Large intestine (tissue), 3 donors: Measurements from ENCODE around the gene CFL1. TPM values are rescaled to one million over a fixed set of nuclear protein-coding genes. Genes with fewer than 3 reads are reported as not detected.
A peak's percentile ranks its signal among the peaks of the same experiment; 100 is the strongest.

ENCODE experiments used
- DNase-seq, 2 donors: peaks; one replicate each; pipeline versions ENCODE4 v3.0.0 to v3.0.0-alpha.2; 2013
- H3K27ac ChIP-seq: one replicate; pipeline ENCODE4 v1.5.1; 2013; ENCODE audit warnings: low read length
- H3K27me3 ChIP-seq: 2 replicates; pipeline ENCODE4 v1.6.1; 2013; ENCODE audit warnings: low read length; ENCODE audit not compliant: control insufficient read depth, insufficient read depth
- H3K36me3 ChIP-seq: 2 replicates; pipeline ENCODE4 v1.6.1; 2013; ENCODE audit warnings: low read length; ENCODE audit not compliant: control insufficient read depth, insufficient read depth
- H3K4me1 ChIP-seq: one replicate; pipeline ENCODE4 v1.6.1; 2013; ENCODE audit warnings: low read length; ENCODE audit not compliant: control insufficient read depth, insufficient read depth
- H3K4me3 ChIP-seq: one replicate; pipeline ENCODE4 v1.5.1; 2013; ENCODE audit warnings: low read length
- H3K9me3 ChIP-seq: one replicate; pipeline ENCODE4 v1.6.1; 2013; ENCODE audit warnings: mild to moderate bottlenecking, low read depth, low read length, moderate library complexity; ENCODE audit not compliant: control insufficient read depth
- WGBS: methylation state at CpG from one replicate; pipeline ENCODE4 v1.1.5; 2013; ENCODE audit warnings: low lambda C conversion rate; ENCODE audit not compliant: insufficient coverage; 5-methylcytosine and 5-hydroxymethylcytosine counted together
- polyA plus RNA-seq: library from polyadenylated mRNA; unstranded; fragments of 120-200 nt; gene quantifications from one replicate; pipeline ENCODE4 v1.2.1, GENCODE V29; 2013

Gene CFL1
- polyA plus RNA-seq, 1 donor = 933 TPM

GRCh38 chr11:65814131-65814985 is 43.6 kb downstream of the CFL1 start:
- WGBS = 66% methylated on average over 4 of the region's 18 CpGs
- Histone ChIP-seq H3K27ac (peak overlapping the region; percentile 85), H3K36me3 (no peaks in the 10 kb centered on the region), H3K9me3 (no peaks in the 10 kb centered on the region), H3K4me1 (peaks cover 35% of the 10 kb centered on the region), H3K4me3 (no peak overlapping the region), H3K27me3 (no peaks in the 10 kb centered on the region)
- peak; percentile 57 to 71 for DNase-seq

- no peaks in the 10 kb centered on the region for H3K27me3 ChIP-seq
- H3K36me3 ChIP-seq = no peaks in the 10 kb centered on the region
- no peaks in the 10 kb centered on the region for H3K9me3 ChIP-seq
- H3K27ac ChIP-seq = no peak overlapping the region
- peaks cover 25% of the 10 kb centered on the region for H3K4me1 ChIP-seq
- no peak overlapping the region for H3K4me3 ChIP-seq
- peak in 1 of 2 donors; percentile 1 for DNase-seq
- 100% methylated on average over 1 of the region's 19 CpGs for WGBS
Measured at GRCh38 chr11:65811764-65812475, 46.1 kb downstream of the CFL1 start.

- 51% methylated on average over 2 of the region's 23 CpGs for WGBS
- Histone ChIP-seq H3K36me3 (no peaks in the 10 kb centered on the region), H3K4me1 (peaks cover 13% of the 10 kb centered on the region), H3K27ac (no peak overlapping the region), H3K9me3 (no peaks in the 10 kb centered on the region), H3K27me3 (no peaks in the 10 kb centered on the region), H3K4me3 (no peak overlapping the region)
- DNase-seq = no peak
Measured at GRCh38 chr11:65810046-65810868, 47.7 kb downstream of the CFL1 start.

DNA sequence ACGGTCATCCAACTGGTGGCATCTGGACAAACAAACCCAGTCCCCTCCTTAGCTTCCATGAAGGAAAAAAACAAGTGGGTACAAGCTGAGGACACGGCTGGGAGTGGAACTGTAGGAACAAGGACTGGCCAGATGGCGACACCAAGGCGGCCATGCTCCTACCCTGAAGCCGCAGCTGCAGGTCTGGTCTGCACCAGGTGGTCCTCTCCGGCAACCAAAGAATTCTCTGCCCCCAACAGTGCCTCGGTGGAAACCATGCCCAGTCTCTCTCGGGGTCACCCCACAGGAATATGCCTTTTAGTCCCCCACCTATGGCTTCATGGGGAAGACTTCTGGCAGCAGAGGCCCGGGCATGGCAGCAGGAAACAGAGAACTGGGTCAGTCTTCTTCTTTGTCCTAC is 48.5 kb downstream of the CFL1 start:
- H3K4me3 ChIP-seq = no peak overlapping the region
- H3K4me1 ChIP-seq = peaks cover 6% of the 10 kb centered on the region
- no peaks in the 10 kb centered on the region for H3K27me3 ChIP-seq
- WGBS = no CpG with 5 or more reads among the region's 9 CpGs
- H3K9me3 ChIP-seq = no peaks in the 10 kb centered on the region
- DNase-seq = no peak
- no peak overlapping the region for H3K27ac ChIP-seq
- H3K36me3 ChIP-seq = no peaks in the 10 kb centered on the region

DNA sequence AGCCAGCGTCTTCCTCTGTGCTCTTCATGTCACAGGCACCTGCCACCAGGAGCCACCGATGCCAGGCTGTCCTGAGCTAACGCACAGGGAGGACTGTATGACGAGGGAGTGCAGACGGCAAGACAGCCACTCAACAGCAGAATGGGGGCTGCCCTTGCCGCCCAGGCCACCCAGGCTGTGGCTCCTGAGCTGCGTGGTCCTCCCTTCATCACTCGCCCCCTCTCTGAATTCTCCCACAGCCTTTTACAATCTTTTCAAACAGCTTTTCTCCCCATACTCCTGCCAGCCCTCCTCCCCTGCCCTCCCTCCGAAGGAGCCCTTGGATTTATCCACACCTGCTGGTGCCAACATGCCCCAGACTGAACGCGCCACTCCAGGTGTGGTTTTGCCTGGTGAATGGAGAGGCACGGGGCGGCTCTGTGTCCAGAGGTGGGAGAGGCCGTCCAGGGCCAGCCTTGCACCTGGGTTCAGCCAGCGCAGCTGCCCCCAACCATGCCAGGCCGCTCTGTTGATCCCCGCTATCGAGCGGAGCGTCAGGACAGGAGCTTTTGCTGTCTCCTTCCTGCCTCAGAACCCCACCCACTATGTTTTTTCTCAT is 49.1 kb downstream of the CFL1 start:
- WGBS = no CpG with 5 or more reads among the region's 20 CpGs
- DNase-seq = no peak
- Histone ChIP-seq H3K27me3 (peaks cover 5% of the 10 kb centered on the region), H3K36me3 (no peaks in the 10 kb centered on the region), H3K27ac (no peak overlapping the region), H3K9me3 (no peaks in the 10 kb centered on the region), H3K4me1 (peaks cover 2% of the 10 kb centered on the region), H3K4me3 (no peak overlapping the region)

DNA sequence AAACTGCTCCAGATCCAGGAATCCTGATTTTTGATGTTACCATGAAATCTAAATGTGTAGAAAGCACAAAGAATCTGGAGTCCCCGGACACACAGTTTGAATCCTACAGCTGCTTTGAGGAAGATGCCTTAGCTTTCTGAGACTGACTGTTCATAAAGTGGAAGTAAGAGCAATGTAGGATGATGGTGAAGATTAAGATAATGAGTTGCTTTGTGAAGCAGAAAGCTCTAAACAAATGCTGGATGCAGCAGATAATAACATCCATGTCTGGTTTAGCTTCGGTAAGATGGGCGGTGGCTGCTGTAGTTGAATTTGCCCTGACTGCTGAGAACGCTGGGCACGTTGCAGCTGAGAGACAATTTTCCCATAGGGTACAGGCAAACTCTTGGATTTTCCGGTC is 51.0 kb downstream of the CFL1 start:
- Histone ChIP-seq H3K4me1 (peaks cover 3% of the 10 kb centered on the region), H3K4me3 (no peak overlapping the region), H3K27ac (no peak overlapping the region), H3K9me3 (no peaks in the 10 kb centered on the region), H3K27me3 (peaks cover 12% of the 10 kb centered on the region), H3K36me3 (no peaks in the 10 kb centered on the region)
- no peak for DNase-seq
- no CpG with 5 or more reads among the region's 6 CpGs for WGBS

Other genes starting within 250 kb of the CFL1 start
- 69.1 TPM for gene MAP3K11, start 244.0 kb downstream of the CFL1 start, polyA plus RNA-seq
- gene PCNX3, start 242.4 kb downstream of the CFL1 start, polyA plus RNA-seq = 29.1 TPM
- gene SIPA1, start 220.1 kb downstream of the CFL1 start, polyA plus RNA-seq = 26.4 TPM
- gene RELA, start 195.3 kb downstream of the CFL1 start, polyA plus RNA-seq = 53.8 TPM
- gene KAT5, start 145.9 kb downstream of the CFL1 start, polyA plus RNA-seq = 57.8 TPM
- gene RNASEH2C, start 137.4 kb downstream of the CFL1 start, polyA plus RNA-seq = 38.9 TPM
- gene AP5B1, start 77.2 kb downstream of the CFL1 start, polyA plus RNA-seq = 15.2 TPM
- 32.6 TPM for gene OVOL1, start 71.1 kb downstream of the CFL1 start, polyA plus RNA-seq
- gene SNX32, start 24.2 kb downstream of the CFL1 start, polyA plus RNA-seq = 6.3 TPM
- gene MUS81, start 2.3 kb upstream of the CFL1 start, polyA plus RNA-seq = 62.1 TPM
- 37.7 TPM for gene EFEMP2, start 14.6 kb upstream of the CFL1 start, polyA plus RNA-seq
- 2.4 TPM for gene CTSW, start 21.7 kb upstream of the CFL1 start, polyA plus RNA-seq
- 59.9 TPM for gene FIBP, start 30.3 kb upstream of the CFL1 start, polyA plus RNA-seq
- gene CCDC85B, start 32.5 kb upstream of the CFL1 start, polyA plus RNA-seq = 10.9 TPM
- 0.15 TPM for gene FOSL1, start 42.2 kb upstream of the CFL1 start, polyA plus RNA-seq
- gene C11orf68, start 60.9 kb upstream of the CFL1 start, polyA plus RNA-seq = 30.3 TPM
- 71.0 TPM for gene DRAP1, start 61.2 kb upstream of the CFL1 start, polyA plus RNA-seq
- gene TSGA10IP, start 87.3 kb upstream of the CFL1 start, polyA plus RNA-seq = not detected
- 38.1 TPM for gene SART1, start 103.6 kb upstream of the CFL1 start, polyA plus RNA-seq
- gene EIF1AD, start 144.0 kb upstream of the CFL1 start, polyA plus RNA-seq = 33.5 TPM
- gene BANF1, start 144.3 kb upstream of the CFL1 start, polyA plus RNA-seq = 120 TPM
- 1.7 TPM for gene CST6, start 153.8 kb upstream of the CFL1 start, polyA plus RNA-seq
- not detected for gene CATSPER1, start 168.3 kb upstream of the CFL1 start, polyA plus RNA-seq
- gene GAL3ST3, start 191.0 kb upstream of the CFL1 start, polyA plus RNA-seq = 0.39 TPM
- 146 TPM for gene SF3B2, start 194.2 kb upstream of the CFL1 start, polyA plus RNA-seq
- gene PACS1, start 212.1 kb upstream of the CFL1 start, polyA plus RNA-seq = 30.3 TPM